GM10847 (cell line): ENCODE results near the gene ZNF296.

ENCODE experiments used
- POLR2A ChIP-seq: IDR thresholded peaks from 2 replicates; pipeline ENCODE4 v1.6.1; 2011; ENCODE audit not compliant: insufficient read length; ENCODE audit errors: extremely low read depth

ZNF296 gene

GRCh38 chr19:45076029-45076850, at the start of gene ZNF296:
Gene ZNF296 (minus strand): TSS chr19:45076478. CDS start chr19:45076373, 105 bp downstream.
- peak; percentile 87 for TF ChIP-seq POLR2A

GRCh38 chr19:45125360-45125759, 49.1 kb upstream of the ZNF296 start:
- no peak for TF ChIP-seq POLR2A

- TF ChIP-seq POLR2A: no peak
These were observed 47.7 kb upstream of the ZNF296 start for GRCh38 chr19:45124021-45124420.

GRCh38 chr19:45123440-45123850, 47.2 kb upstream of the ZNF296 start:
- no peak for TF ChIP-seq POLR2A

GRCh38 chr19:45122832-45123231, 46.6 kb upstream of the ZNF296 start:
- TF ChIP-seq POLR2A: no peak

- no peak for TF ChIP-seq POLR2A
These were observed 45.6 kb upstream of the ZNF296 start for GRCh38 chr19:45121827-45122345.

DNA sequence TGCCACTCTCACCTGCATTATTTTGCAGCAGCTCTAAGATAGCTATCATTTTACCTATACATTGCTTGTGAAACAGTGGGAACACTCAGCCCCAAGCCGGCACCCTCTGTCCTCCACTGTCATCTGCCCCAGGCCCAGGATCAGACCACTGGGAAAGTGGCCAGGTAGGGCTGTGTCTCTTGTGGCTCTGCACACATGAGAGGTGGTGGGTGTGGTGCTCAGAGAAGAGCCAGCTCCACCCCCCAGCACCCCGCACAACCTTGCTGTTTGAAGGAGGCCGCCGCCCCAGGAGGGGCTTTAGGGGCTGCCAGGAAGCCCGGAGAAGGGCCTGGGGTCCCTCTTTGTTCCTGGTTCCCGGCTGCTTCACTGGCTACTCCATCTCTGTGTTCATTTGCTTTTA, 43.3 kb upstream of the ZNF296 start:
- no peak for TF ChIP-seq POLR2A

GRCh38 chr19:45118106-45118505, 41.8 kb upstream of the ZNF296 start:
- no peak for TF ChIP-seq POLR2A

DNA sequence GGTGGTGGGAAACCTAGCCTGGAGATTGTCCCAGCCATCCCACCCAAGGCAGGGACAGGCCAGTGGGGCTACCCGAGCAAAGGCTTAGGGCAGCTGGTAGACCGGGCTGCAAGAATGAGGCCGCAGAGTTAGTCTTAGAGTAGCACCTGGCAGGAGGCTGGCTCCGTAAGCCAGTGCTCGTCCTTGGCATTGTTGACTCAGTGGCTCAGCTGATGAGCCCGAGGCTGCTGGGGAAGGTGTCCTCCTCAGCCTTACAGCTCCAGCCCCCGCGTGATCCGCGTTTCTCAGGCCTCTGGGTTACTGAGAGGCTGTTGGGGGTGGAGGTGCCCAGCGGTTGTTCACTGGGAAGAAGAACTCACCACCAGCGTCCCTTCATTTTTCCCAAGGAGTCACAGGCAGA, 41.4 kb upstream of the ZNF296 start:
- TF ChIP-seq POLR2A: no peak

- no peak for TF ChIP-seq POLR2A
These were observed 40.9 kb upstream of the ZNF296 start for GRCh38 chr19:45117167-45117594.

GRCh38 chr19:45115809-45116615, 39.7 kb upstream of the ZNF296 start:
- no peak for TF ChIP-seq POLR2A

GRCh38 chr19:45114116-45114515, 37.8 kb upstream of the ZNF296 start:
- no peak for TF ChIP-seq POLR2A

DNA sequence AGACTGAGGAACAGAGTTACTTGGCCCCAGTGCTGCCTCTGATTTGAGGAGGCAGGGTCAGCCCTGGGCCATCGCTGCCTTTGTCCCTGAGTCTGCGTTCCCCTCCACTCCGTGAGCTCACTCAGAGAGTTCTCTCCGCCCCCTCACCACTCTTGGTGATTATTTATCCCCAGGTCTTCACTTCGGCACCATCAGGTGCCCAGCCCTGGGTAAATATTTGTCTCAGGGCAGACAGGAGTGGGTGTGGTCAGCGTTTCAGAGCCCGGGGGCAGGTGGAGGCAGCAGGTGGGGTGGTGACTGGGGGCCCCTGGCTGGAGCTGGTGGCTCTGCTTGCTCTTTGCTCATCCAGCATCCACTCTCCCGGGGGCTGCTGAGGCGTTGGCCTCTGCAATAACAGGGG, 37.4 kb upstream of the ZNF296 start:
- TF ChIP-seq POLR2A: no peak

DNA sequence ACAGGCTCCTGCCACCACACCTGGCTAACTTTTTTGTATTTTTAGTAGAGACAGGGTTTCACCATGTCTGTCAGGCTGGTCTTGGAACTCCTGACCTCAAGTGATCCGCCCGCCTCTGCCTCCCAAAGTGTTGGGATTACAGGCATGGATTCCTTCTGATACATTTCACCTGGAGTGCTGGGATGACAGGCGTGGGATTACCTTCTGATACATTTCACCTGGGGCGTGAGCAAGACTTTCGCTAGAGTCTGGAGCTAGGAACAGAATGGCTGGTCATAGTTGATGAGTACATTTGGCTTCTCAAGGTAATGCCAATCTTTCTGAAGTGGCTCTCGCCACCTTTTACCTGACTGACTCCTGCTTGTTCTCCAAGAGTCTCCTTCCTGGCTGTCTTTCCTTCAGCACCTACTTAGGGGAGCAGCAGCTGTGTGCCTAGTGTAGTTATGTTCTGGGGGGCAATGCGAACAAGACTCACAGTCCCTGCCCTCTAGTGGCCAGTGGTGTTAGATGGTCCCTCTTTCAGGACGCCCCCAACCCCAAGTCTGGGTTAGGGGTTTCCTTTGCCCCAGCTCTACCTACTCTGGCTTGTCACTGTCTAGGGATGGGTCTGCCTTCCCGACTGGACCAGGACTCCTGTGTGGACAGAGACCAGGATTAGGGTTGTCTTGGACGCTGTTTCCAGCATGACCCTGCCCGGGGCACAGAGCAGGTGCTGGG, 36.0 kb upstream of the ZNF296 start:
- no peak for TF ChIP-seq POLR2A

- no peak for TF ChIP-seq POLR2A
These were observed 34.6 kb upstream of the ZNF296 start for GRCh38 chr19:45110851-45111266.

GRCh38 chr19:45107621-45108150, 31.4 kb upstream of the ZNF296 start:
- no peak for TF ChIP-seq POLR2A
